Measurements from ENCODE around the gene NWD2.

The NWD2 gene

GRCh38 chr4:37383579-37384229 lies 139.2 kb downstream of the NWD2 start:
- no peak for TF ChIP-seq POLR2AphosphoS5 (IDR thresholded peaks at IDR 0.05; ENCODE audit: low read depth, low read length)

GRCh38 chr4:37385424-37385823 lies 140.9 kb downstream of the NWD2 start:
- TF ChIP-seq POLR2AphosphoS5 (IDR thresholded peaks at IDR 0.05; ENCODE audit: low read depth, low read length) (no peak), SIN3A (IDR thresholded peaks at IDR 0.05; ENCODE audit: borderline replicate concordance, insufficient read depth, low read length) (no peak)
- TF ChIP-seq, protein P1, sequence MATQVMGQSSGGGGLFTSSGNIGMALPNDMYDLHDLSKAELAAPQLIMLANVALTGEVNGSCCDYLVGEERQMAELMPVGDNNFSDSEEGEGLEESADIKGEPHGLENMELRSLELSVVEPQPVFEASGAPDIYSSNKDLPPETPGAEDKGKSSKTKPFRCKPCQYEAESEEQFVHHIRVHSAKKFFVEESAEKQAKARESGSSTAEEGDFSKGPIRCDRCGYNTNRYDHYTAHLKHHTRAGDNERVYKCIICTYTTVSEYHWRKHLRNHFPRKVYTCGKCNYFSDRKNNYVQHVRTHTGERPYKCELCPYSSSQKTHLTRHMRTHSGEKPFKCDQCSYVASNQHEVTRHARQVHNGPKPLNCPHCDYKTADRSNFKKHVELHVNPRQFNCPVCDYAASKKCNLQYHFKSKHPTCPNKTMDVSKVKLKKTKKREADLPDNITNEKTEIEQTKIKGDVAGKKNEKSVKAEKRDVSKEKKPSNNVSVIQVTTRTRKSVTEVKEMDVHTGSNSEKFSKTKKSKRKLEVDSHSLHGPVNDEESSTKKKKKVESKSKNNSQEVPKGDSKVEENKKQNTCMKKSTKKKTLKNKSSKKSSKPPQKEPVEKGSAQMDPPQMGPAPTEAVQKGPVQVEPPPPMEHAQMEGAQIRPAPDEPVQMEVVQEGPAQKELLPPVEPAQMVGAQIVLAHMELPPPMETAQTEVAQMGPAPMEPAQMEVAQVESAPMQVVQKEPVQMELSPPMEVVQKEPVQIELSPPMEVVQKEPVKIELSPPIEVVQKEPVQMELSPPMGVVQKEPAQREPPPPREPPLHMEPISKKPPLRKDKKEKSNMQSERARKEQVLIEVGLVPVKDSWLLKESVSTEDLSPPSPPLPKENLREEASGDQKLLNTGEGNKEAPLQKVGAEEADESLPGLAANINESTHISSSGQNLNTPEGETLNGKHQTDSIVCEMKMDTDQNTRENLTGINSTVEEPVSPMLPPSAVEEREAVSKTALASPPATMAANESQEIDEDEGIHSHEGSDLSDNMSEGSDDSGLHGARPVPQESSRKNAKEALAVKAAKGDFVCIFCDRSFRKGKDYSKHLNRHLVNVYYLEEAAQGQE (IDR thresholded peaks at IDR 0.05; ENCODE audit: insufficient read depth in 1 of 2, low read depth in 2 of 2, low read length in 2 of 2) = no peak

DNA sequence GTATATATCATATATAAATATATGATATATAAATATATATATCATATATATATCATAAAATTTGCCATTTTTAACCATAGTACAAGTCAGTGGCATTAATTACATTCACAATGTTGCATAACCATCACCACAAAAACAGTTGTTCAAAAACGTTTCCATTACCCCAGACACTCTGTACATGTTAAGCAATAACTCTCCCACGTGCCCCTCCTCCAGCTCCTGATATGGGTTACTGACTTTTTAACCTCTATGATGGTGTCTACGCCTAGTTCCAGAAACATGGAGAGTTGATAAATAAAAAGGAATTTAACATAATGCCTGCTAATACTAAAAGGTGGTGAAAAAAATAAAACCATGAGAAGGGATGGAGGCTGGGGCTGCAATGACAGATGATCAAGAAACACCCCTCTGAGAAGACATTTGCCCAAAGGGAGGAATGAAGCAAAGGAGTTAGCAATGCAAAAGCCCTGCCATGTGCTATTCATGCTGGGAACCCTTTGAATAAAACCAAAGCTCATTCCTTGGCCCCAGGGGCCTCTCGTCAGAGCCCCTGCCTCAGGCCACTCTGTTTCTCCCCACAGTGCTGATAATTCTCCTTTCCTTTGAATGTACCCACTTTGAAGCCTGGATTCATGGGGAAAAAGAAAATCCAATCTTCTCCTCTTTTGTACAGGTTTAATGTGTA lies 144.3 kb downstream of the NWD2 start:
- TF ChIP-seq, protein P1 (IDR thresholded peaks at IDR 0.05; ENCODE audit: insufficient read depth in 1 of 2, low read depth in 2 of 2, low read length in 2 of 2) = no peak
- TF ChIP-seq POLR2AphosphoS5 (IDR thresholded peaks at IDR 0.05; ENCODE audit: low read depth, low read length) (no peak), SIN3A (IDR thresholded peaks at IDR 0.05; ENCODE audit: borderline replicate concordance, insufficient read depth, low read length) (no peak), FOXP2 (optimal IDR thresholded peaks at IDR 0.05; ENCODE audit: borderline replicate concordance, extremely low read depth, extremely low read length, insufficient read depth) (no peak), TAF1 (IDR thresholded peaks at IDR 0.05; ENCODE audit: borderline replicate concordance, insufficient read depth, low read length) (no peak)

GRCh38 chr4:37389366-37389765 lies 144.8 kb downstream of the NWD2 start:
- TF ChIP-seq, protein P1 (IDR thresholded peaks at IDR 0.05; ENCODE audit: insufficient read depth in 1 of 2, low read depth in 2 of 2, low read length in 2 of 2) = no peak
- no peak for TF ChIP-seq SIN3A (IDR thresholded peaks at IDR 0.05; ENCODE audit: borderline replicate concordance, insufficient read depth, low read length)
- no peak for TF ChIP-seq FOXP2 (optimal IDR thresholded peaks at IDR 0.05; ENCODE audit: borderline replicate concordance, extremely low read depth, extremely low read length, insufficient read depth)
- no peak for TF ChIP-seq POLR2AphosphoS5 (IDR thresholded peaks at IDR 0.05; ENCODE audit: low read depth, low read length)
- no peak for TF ChIP-seq TAF1 (IDR thresholded peaks at IDR 0.05; ENCODE audit: borderline replicate concordance, insufficient read depth, low read length)

- no peak for TF ChIP-seq FOXP2 (optimal IDR thresholded peaks at IDR 0.05; ENCODE audit: borderline replicate concordance, extremely low read depth, extremely low read length, insufficient read depth)
- TF ChIP-seq, protein P1 (IDR thresholded peaks at IDR 0.05; ENCODE audit: insufficient read depth in 1 of 2, low read depth in 2 of 2, low read length in 2 of 2) = no peak
- no peak for TF ChIP-seq POLR2AphosphoS5 (IDR thresholded peaks at IDR 0.05; ENCODE audit: low read depth, low read length)
- no peak for TF ChIP-seq SIN3A (IDR thresholded peaks at IDR 0.05; ENCODE audit: borderline replicate concordance, insufficient read depth, low read length)
- no peak for TF ChIP-seq TAF1 (IDR thresholded peaks at IDR 0.05; ENCODE audit: borderline replicate concordance, insufficient read depth, low read length)
Observed at GRCh38 chr4:37389967-37390580, 145.5 kb downstream of the NWD2 start.

Data from PFSK-1 (cell line).